Lower lobe of right lung (tissue), 2 donors: ENCODE results near the gene STX2. TPM values are rescaled to one million over a fixed set of nuclear protein-coding genes. Genes with fewer than 3 reads are reported as not detected.
A peak's percentile ranks its signal among the peaks of the same experiment; 100 is the strongest.

Experiments used
- ATAC-seq, 2 donors: fragments of 200-7000 bp; cut with Tn5 transposase; one replicate each; pipeline ENCODE4 v1.9.1; 2020 to 2022; ENCODE audit warnings: mild to moderate bottlenecking in 2 of 2, moderate library complexity in 2 of 2
- DNase-seq: peaks from one replicate; pipeline ENCODE4 v3.0.0-alpha.2; 2020
- H3K27ac ChIP-seq: fragments of 200-600 bp; one replicate; pipeline ENCODE4 v1.8.0; 2022
- H3K27me3 ChIP-seq: fragments of 200-600 bp; one replicate; pipeline ENCODE4 v1.8.0; 2022; ENCODE audit warnings: low read depth
- H3K36me3 ChIP-seq: fragments of 200-600 bp; one replicate; pipeline ENCODE4 v1.8.0; 2022; ENCODE audit warnings: mild to moderate bottlenecking
- H3K4me1 ChIP-seq: fragments of 200-600 bp; one replicate; pipeline ENCODE4 v1.8.0; 2022
- H3K4me3 ChIP-seq: fragments of 200-600 bp; one replicate; pipeline ENCODE4 v1.8.0; 2022; ENCODE audit warnings: mild to moderate bottlenecking
- H3K9me3 ChIP-seq: fragments of 200-600 bp; one replicate; pipeline ENCODE4 v1.8.0; 2022
- intact Hi-C: fragments of 100-400 bp; cut with DNase I; formaldehyde crosslinking; loops from one replicate; pipeline ENCODE4 v1.11.0; 2022
- total RNA-seq: library from RNA; stranded (reverse); fragmentation: NEBNext Ultra II Directional; extraction: Animal tissue kit (Norgen Biotek cat#: 25700); gene quantifications from one replicate; pipeline ENCODE4 v1.2.1, GENCODE V29; 2021
- TF ChIP-seq, protein P1 (sequence below): fragments of 200-600 bp; IDR thresholded peaks from one replicate; pipeline ENCODE4 v1.8.0; 2022; ENCODE audit warnings: antibody characterized with exemption, mild to moderate bottlenecking
- donor health status: DM: no; HTN: yes; CAD: no; lungs with severe emphysema.

STX2 gene
- total RNA-seq, 1 donor from 2014 or later: 24.6 TPM

DNA sequence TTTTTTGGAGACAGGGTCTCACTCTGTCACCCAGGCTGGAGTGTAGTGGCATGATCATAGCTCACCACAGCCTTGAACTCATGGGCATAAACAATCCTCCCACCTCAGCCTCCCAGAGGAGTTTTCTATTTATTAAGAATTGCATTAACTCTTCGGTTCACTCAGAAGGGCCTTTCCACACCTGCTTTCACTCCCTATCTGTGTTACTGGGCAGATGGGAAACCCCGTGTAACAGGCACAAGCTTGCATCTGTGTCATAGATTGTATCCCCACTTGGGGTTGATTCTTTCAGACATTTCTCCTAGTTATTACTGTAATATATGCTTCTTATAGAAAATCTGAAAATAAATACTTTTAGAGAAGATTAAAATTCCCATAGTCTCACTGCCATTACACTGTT is 38.7 kb downstream of the STX2 start:
- H3K27ac ChIP-seq: no peak overlapping the region
- peaks cover 100% of the 10 kb centered on the region for H3K36me3 ChIP-seq
- H3K4me3 ChIP-seq: no peak overlapping the region
- TF ChIP-seq, protein P1, sequence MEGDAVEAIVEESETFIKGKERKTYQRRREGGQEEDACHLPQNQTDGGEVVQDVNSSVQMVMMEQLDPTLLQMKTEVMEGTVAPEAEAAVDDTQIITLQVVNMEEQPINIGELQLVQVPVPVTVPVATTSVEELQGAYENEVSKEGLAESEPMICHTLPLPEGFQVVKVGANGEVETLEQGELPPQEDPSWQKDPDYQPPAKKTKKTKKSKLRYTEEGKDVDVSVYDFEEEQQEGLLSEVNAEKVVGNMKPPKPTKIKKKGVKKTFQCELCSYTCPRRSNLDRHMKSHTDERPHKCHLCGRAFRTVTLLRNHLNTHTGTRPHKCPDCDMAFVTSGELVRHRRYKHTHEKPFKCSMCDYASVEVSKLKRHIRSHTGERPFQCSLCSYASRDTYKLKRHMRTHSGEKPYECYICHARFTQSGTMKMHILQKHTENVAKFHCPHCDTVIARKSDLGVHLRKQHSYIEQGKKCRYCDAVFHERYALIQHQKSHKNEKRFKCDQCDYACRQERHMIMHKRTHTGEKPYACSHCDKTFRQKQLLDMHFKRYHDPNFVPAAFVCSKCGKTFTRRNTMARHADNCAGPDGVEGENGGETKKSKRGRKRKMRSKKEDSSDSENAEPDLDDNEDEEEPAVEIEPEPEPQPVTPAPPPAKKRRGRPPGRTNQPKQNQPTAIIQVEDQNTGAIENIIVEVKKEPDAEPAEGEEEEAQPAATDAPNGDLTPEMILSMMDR: no peak
- H3K27me3 ChIP-seq: no peaks in the 10 kb centered on the region
- DNase-seq (no peak), ATAC-seq (no peak)
- H3K9me3 ChIP-seq: no peaks in the 10 kb centered on the region
- no peaks in the 10 kb centered on the region for H3K4me1 ChIP-seq
- intact Hi-C loops: no loop called here

DNA sequence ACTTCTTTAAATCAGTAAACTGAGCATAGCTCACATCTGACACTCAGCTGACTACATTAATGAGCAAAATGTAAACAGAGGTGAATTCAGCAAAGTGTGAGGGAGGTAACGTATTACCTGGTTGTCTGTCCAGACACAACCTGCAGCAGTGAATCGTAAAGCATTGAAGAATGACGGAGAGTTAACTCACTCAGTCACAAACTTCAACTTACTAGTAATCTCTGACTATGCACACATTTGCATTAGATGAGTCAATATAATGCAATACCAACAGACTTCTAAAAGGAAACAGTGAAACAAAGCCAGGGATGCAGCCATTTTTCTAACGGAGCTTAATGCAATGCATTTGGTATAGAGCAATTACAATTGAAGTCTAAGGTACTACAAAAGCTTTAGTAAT is 40.0 kb downstream of the STX2 start:
- DNase-seq: no peak
- intact Hi-C loops: no loop called here
- TF ChIP-seq, protein P1: no peak
- H3K4me1 ChIP-seq: no peaks in the 10 kb centered on the region
- no peak overlapping the region for H3K4me3 ChIP-seq
- H3K9me3 ChIP-seq: no peaks in the 10 kb centered on the region
- H3K27ac ChIP-seq: no peak overlapping the region
- no peaks in the 10 kb centered on the region for H3K27me3 ChIP-seq
- peaks cover 100% of the 10 kb centered on the region for H3K36me3 ChIP-seq
- ATAC-seq: no peak

DNA sequence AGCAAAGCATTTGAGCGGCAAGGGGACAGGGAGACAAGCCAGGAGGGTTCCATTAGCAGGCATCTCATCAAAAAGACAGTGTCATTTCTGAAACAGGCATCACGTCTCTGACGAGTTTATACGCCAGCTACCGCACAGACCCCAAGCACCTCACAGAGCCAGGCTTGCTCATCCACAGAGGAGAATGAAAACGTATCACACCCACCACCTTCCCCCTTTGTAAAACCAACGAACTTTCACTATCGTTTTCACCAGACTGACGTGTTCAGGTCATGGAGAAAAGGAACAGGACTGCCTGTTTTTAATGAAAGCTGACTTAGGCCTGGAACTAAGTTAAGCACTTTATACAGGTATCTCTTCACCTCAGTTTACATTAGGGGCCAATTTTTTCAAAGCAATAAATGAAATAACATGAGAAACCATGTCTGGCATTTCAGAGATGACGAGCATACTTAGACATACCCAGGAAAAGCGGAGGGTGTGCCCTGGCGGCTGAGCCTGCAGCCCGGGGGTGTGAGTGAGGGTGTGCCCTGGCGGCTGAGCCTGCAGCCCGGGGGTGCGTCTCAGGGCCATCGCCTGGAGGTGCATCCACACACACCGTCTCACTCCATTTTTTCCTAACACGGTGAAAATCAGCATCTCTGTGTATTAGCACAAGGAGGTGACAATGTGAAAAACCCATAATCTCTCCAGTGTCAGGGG is 41.9 kb downstream of the STX2 start:
- no peak overlapping the region for H3K27ac ChIP-seq
- no peaks in the 10 kb centered on the region for H3K9me3 ChIP-seq
- intact Hi-C loops: no loop called here
- TF ChIP-seq, protein P1: no peak
- no peaks in the 10 kb centered on the region for H3K27me3 ChIP-seq
- peaks cover 100% of the 10 kb centered on the region for H3K36me3 ChIP-seq
- DNase-seq (no peak), ATAC-seq (peak in 1 of 2 donors; percentile 60)
- no peak overlapping the region for H3K4me3 ChIP-seq
- H3K4me1 ChIP-seq: no peaks in the 10 kb centered on the region

DNA sequence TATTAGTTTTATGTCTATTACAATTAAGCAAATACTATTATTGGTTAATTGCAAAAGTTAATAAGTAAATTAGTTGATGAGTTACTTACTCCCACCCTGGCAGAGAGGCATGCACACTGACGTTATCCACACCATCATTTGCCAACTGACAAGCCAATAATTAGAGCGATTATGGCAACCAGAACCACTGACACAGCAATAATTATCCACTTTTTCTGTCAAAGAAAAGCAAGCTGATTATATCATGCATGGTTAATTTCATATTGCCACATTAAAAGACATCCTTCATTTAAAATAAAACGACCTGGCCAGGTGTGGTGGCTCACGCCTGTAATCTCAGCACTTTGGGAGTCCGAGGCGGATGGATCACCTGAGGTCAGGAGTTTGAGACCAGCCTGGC is 43.1 kb downstream of the STX2 start:
- Histone ChIP-seq H3K9me3 (no peaks in the 10 kb centered on the region), H3K36me3 (peaks cover 100% of the 10 kb centered on the region), H3K27ac (no peak overlapping the region), H3K4me3 (no peak overlapping the region), H3K27me3 (no peaks in the 10 kb centered on the region), H3K4me1 (no peaks in the 10 kb centered on the region)
- intact Hi-C loops: no loop called here
- no peak for DNase-seq
- no peak for ATAC-seq
- TF ChIP-seq, protein P1: no peak

DNA sequence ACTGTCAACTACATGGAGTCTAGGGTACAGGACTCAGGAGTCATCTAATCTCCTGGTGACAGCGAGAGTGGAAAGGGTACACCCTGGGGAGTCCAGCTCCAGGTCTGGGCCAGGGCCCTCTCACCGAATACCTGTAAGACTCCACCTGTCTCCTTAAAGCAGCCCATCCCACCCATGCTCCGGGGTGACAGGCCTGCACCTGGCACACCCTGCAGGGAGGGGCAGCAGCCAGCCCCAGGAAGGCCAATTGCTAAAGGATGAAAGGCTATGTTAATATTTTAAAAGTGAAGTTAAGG is 45.5 kb downstream of the STX2 start:
- no peaks in the 10 kb centered on the region for H3K9me3 ChIP-seq
- intact Hi-C loops: no loop called here
- ATAC-seq: no peak

More for the DNA sequence above, 45.5 kb downstream of the STX2 start:
- Histone ChIP-seq H3K27me3 (no peaks in the 10 kb centered on the region), H3K4me3 (no peak overlapping the region), H3K36me3 (peaks cover 96% of the 10 kb centered on the region), H3K27ac (no peak overlapping the region), H3K4me1 (no peaks in the 10 kb centered on the region)
- TF ChIP-seq, protein P1: no peak
- DNase-seq: no peak
